K562 (cell line): ENCODE data around the gene RNF217. TPM values are rescaled to one million over a fixed set of nuclear protein-coding genes. Genes with fewer than 3 reads are reported as not detected.

Experiments
- CEBPB ChIP-seq: fragments of 450-650 bp; IDR thresholded peaks from 2 replicates; pipeline ENCODE4 v1.6.1; 2016; ENCODE audit warnings: missing genetic modification characterization, missing compliant biosample characterization
- FOSL1 ChIP-seq: fragments of 200-800 bp; sonication (Bioruptor generic); conservative IDR thresholded peaks from 2 replicates; pipeline ENCODE4 v1.6.1; 2016; ENCODE audit warnings: missing genetic modification characterization, missing compliant biosample characterization
- L3MBTL2 ChIP-seq: fragments of 450-650 bp; IDR thresholded peaks from 2 replicates; pipeline ENCODE4 v1.6.1; 2016; ENCODE audit warnings: mild to moderate bottlenecking, moderate library complexity
- MGA ChIP-seq: fragments of 450-650 bp; IDR thresholded peaks from 2 replicates; pipeline ENCODE4 v1.6.1; 2016; ENCODE audit warnings: mild to moderate bottlenecking, moderate library complexity
- NCOR1 ChIP-seq: fragments of 450-650 bp; IDR thresholded peaks from 2 replicates; pipeline ENCODE4 v1.6.1; 2016; ENCODE audit warnings: mild to moderate bottlenecking, moderate library complexity
- RBFOX2 ChIP-seq: fragments of 200-400 bp; formaldehyde crosslinking; IDR thresholded peaks from 2 replicates; pipeline ENCODE4 v1.6.1; 2017; ENCODE audit warnings: low read depth, mild to moderate bottlenecking, low read length, moderate library complexity
- SAFB2 ChIP-seq: fragments of 200-400 bp; formaldehyde crosslinking; IDR thresholded peaks from 2 replicates; pipeline ENCODE4 v1.6.1; 2018; ENCODE audit warnings: borderline replicate concordance, low read length, low read depth, moderate library complexity; ENCODE audit not compliant: severe bottlenecking
- VEZF1 ChIP-seq: fragments of 200-800 bp; sonication (Bioruptor generic); IDR thresholded peaks from 2 replicates; pipeline ENCODE4 v1.6.1; 2017; ENCODE audit warnings: missing genetic modification characterization, missing compliant biosample characterization
- ZNF589 ChIP-seq: fragments of 200-800 bp; sonication (Bioruptor generic); IDR thresholded peaks from 2 replicates; pipeline ENCODE4 v1.6.1; 2016; ENCODE audit warnings: low read depth, missing genetic modification characterization, missing compliant biosample characterization
- polyA plus RNA-seq, 8 experiments: library from polyadenylated mRNA; depleted of rRNA in 4 of 8; stranded (reverse) in 5 of 8; unstranded in 3 of 8; fragments of >200 nt; fragmentation: Nextera tagmentation in 2 of 8; fragmentation: Illumina TruSeq in 1 of 8; extraction: Ambion mirVana in 2 of 8; extraction: Trizol in 1 of 8; gene quantifications; 2 replicates each; pipeline versions ENCODE4 v1.2.1 to v1.2.3, GENCODE V29; 2011 to 2014; ENCODE audit warnings: inconsistent platforms in 1 of 8, missing spikeins in 1 of 8
- total RNA-seq, 7 experiments: library from RNA; depleted of rRNA in 6 of 7; stranded (reverse); fragments of >200 nt in 6 of 7; fragmentation: Illumina TruSeq in 2 of 7; extraction: Trizol in 2 of 7; gene quantifications; 2 replicates each; pipeline versions ENCODE4 v1.2.1 to v1.2.3, GENCODE V29; 2011 to 2021; ENCODE audit warnings: low replicate concordance in 1 of 7

RNF217 gene
- total and polyA plus RNA-seq, 9 of the 15 experiments (the other 6 are each of a cell fraction or from before 2014, with no cell fraction given) = 2.9 to 25.6 (median 12.0) TPM

GRCh38 chr6:125014661-125014957 lies 52.4 kb downstream of the RNF217 start (continued):
- TF ChIP-seq MGA (0 out of 2 replicates have a peak, but pooled peaks have one; percentile 29), SAFB2 (no peak), RBFOX2 (0 out of 2 replicates have a peak, but pooled peaks have one; percentile 29), VEZF1 (no peak), L3MBTL2 (0 out of 2 replicates have a peak, but pooled peaks have one; percentile 20), FOSL1 (tag) (0 out of 2 replicates have a peak, but pooled peaks have one; percentile 2), ZNF589 (CRISPR knock-in tag) (0 out of 2 replicates have a peak, but pooled peaks have one; percentile 4), CEBPB (tag) (peak; percentile 10), NCOR1 (no peak)
